Endothelial cell of umbilical vein (primary cell): ENCODE measurements around the gene MMP14. TPM values are rescaled to one million over a fixed set of nuclear protein-coding genes. Genes with fewer than 3 reads are reported as not detected.
"Not testable (repeated sequence)": the region's sequence is repeated elsewhere in the genome, so short reads cannot be mapped to it uniquely, and the experiment has no call there.

Experiments used
- BruUV-seq: library from RNA; stranded (reverse); fragments of 400-500 nt; replicated peaks from 2 replicates; lab custom pipeline; 2021; lab: Mats Ljungman, UMichigan
- CTCF ChIA-PET: fragments of 300-600, 350-600 bp; sonication (Branson Sonifier 250); formaldehyde crosslinking; loops from one replicate; lab custom pipeline; 2021; ENCODE audit warnings: antibody characterized with exemption, inconsistent platforms; lab: Charles Lee
- POLR2A ChIA-PET: fragments of 300-600, 350-600 bp; sonication (Branson Sonifier 250); formaldehyde crosslinking; loops from one replicate; lab custom pipeline; 2021; ENCODE audit warnings: antibody characterized with exemption, inconsistent platforms; lab: Charles Lee
- DNase-seq: peaks from one replicate; pipeline ENCODE4 v3.0.0-alpha.2; 2011; ENCODE audit warnings: low read depth, low spot score
- FAIRE-seq: peaks from 2 replicates; lab custom pipeline; 2011; peaks lifted over from hg19 to GRCh38; lab: Jason Lieb, UNC
- H2AFZ ChIP-seq: 2 replicates; pipeline ENCODE4 v1.6.0; 2012; ENCODE audit warnings: low read depth, low read length, control low read depth, inconsistent platforms
- H3K27ac ChIP-seq: 2 replicates; pipeline ENCODE4 v1.5.1; 2011; ENCODE audit warnings: low read depth, mild to moderate bottlenecking, control low read depth, low read length, moderate library complexity; ENCODE audit not compliant: insufficient read depth
- H3K27me3 ChIP-seq, 2 experiments: 2 replicates each; pipeline versions ENCODE4 v1.6.0 to v1.6.1; 2011; ENCODE audit warnings: low read length in 2 of 2, mixed read lengths in 1 of 2; ENCODE audit not compliant: control insufficient read depth in 2 of 2, insufficient read depth in 2 of 2
- H3K36me3 ChIP-seq, 2 experiments: 2 replicates in 1 of 2; 3 replicates in 1 of 2; pipeline ENCODE4 v1.5.1; 2011; ENCODE audit warnings: low read length in 2 of 2, mild to moderate bottlenecking in 1 of 2, moderate library complexity in 1 of 2; ENCODE audit not compliant: control insufficient read depth in 2 of 2, insufficient read depth in 2 of 2; ENCODE audit errors: extremely low read depth in 1 of 2
- H3K4me1 ChIP-seq: 3 replicates; pipeline ENCODE4 v1.5.1; 2011; ENCODE audit warnings: mild to moderate bottlenecking, low read length; ENCODE audit not compliant: control insufficient read depth, insufficient read depth; ENCODE audit errors: extremely low read depth
- H3K4me2 ChIP-seq: 2 replicates; pipeline ENCODE4 v1.6.1; 2011; ENCODE audit warnings: low read length, control low read depth, mixed read lengths; ENCODE audit not compliant: insufficient read depth
- H3K4me3 ChIP-seq, 3 experiments: fragments of 200-600 bp in 1 of 3; sonication (generic), shearing (Covaris generic) in 1 of 3; replicated peaks in 1 of 3; 2 replicates each; pipeline ENCODE4 v1.5.1; 2011 to 2016; ENCODE audit warnings: control low read depth in 3 of 3, low read length in 3 of 3, mild to moderate bottlenecking in 2 of 3, inconsistent platforms in 1 of 3, low read depth in 1 of 3, moderate library complexity in 1 of 3; ENCODE audit not compliant: insufficient read depth in 1 of 3
- H3K79me2 ChIP-seq: 2 replicates; pipeline ENCODE4 v1.6.0; 2012; ENCODE audit warnings: low read length, inconsistent platforms; ENCODE audit not compliant: control insufficient read depth, insufficient read depth
- H3K9ac ChIP-seq: replicated peaks from 2 replicates; pipeline ENCODE3; 2011; ENCODE audit warnings: low read length, control low read depth; ENCODE audit not compliant: insufficient read depth; ENCODE audit errors: extremely low read depth
- H3K9me1 ChIP-seq: replicated peaks from 3 replicates; pipeline ENCODE4 v1.6.0; 2011; ENCODE audit warnings: mild to moderate bottlenecking, low read length; ENCODE audit not compliant: control insufficient read depth, insufficient read depth; ENCODE audit errors: extremely low read depth
- H3K9me3 ChIP-seq: replicated peaks from 2 replicates; pipeline ENCODE4 v1.5.1; 2012; ENCODE audit warnings: low read length, inconsistent platforms; ENCODE audit not compliant: control insufficient read depth, insufficient read depth
- H4K20me1 ChIP-seq: replicated peaks from 2 replicates; pipeline ENCODE3; 2011; ENCODE audit warnings: mild to moderate bottlenecking, low read length; ENCODE audit not compliant: control insufficient read depth, insufficient read depth; ENCODE audit errors: extremely low read depth
- EZH2 ChIP-seq: IDR thresholded peaks from 2 replicates; pipeline ENCODE4 v1.6.1; 2012; ENCODE audit warnings: borderline replicate concordance, low read depth, mild to moderate bottlenecking, moderate library complexity, low read length, inconsistent platforms; ENCODE audit not compliant: severe bottlenecking
- FOS ChIP-seq: IDR thresholded peaks from 2 replicates; pipeline ENCODE4 v1.6.1; 2011; ENCODE audit warnings: mild to moderate bottlenecking, low read length, moderate library complexity, borderline replicate concordance; ENCODE audit not compliant: insufficient read depth
- GATA2 ChIP-seq: IDR thresholded peaks from 2 replicates; pipeline ENCODE4 v1.7.0; 2011; ENCODE audit warnings: low read depth, mild to moderate bottlenecking, moderate library complexity, mixed read lengths, low read length; ENCODE audit not compliant: insufficient read length, insufficient read depth
- JUN ChIP-seq: IDR thresholded peaks from 2 replicates; pipeline ENCODE4 v1.6.1; 2011; ENCODE audit warnings: borderline replicate concordance, low read depth; ENCODE audit not compliant: insufficient read length, insufficient read depth
- MYC ChIP-seq: IDR thresholded peaks from one replicate; pipeline ENCODE4 v1.6.1; 2011; ENCODE audit warnings: mild to moderate bottlenecking, low read depth, low read length
- POLR2A ChIP-seq: IDR thresholded peaks from 2 replicates; pipeline ENCODE4 v1.6.1; 2012; ENCODE audit warnings: low read depth, mild to moderate bottlenecking, control low read depth, low read length
- POLR2AphosphoS5 ChIP-seq: IDR thresholded peaks from 2 replicates; pipeline ENCODE4 v1.6.1; 2012; ENCODE audit warnings: low read depth, mild to moderate bottlenecking, control low read depth, low read length, moderate library complexity; ENCODE audit not compliant: insufficient read depth
- dilution Hi-C: fragments of 300-500 bp; cut with MboI; formaldehyde crosslinking; loops from one replicate; pipeline ENCODE4 v1.15.0; 2019; ENCODE audit warnings: low sequenced_read_pairs; ENCODE audit not compliant: extremely low pct_ligation_motif_present
- intact Hi-C: fragments of 100-400 bp; cut with micrococcal nuclease; formaldehyde crosslinking; loops from one replicate; pipeline ENCODE4 v1.10.0; 2022
- polyA plus RNA-seq, 4 experiments: library from polyadenylated mRNA; depleted of rRNA in 3 of 4; stranded (reverse) in 3 of 4; unstranded in 1 of 4; fragments of >200 nt; gene quantifications; 2 replicates each; pipeline versions ENCODE4 v1.2.1 to v1.2.3, GENCODE V29; 2011 to 2012; ENCODE audit warnings: missing spikeins in 1 of 4
- total RNA-seq: library from RNA; stranded (reverse); gene quantifications from 2 replicates; pipeline ENCODE4 v1.2.3, GENCODE V29; 2021
- TF ChIP-seq, protein P1 (sequence below), 2 donors: IDR thresholded peaks; 1 replicate in 1 of 2; 2 replicates in 1 of 2; pipeline ENCODE4 v1.5.1; 2011; ENCODE audit warnings: low read length in 2 of 2, mild to moderate bottlenecking in 2 of 2, moderate library complexity in 2 of 2, control low read depth in 1 of 2, inconsistent platforms in 1 of 2, low read depth in 1 of 2; ENCODE audit not compliant: insufficient read depth in 1 of 2; ENCODE audit errors: extremely low read depth in 1 of 2
- TF ChIP-seq, protein P2 (sequence below): IDR thresholded peaks from 2 replicates; pipeline ENCODE4 v1.6.1; 2011; ENCODE audit not compliant: insufficient read depth, insufficient read length

MMP14 gene
- total and polyA plus RNA-seq, 2 donors (not counting 3 experiments of a cell fraction or from before 2014, with no cell fraction given): 506 to 603 TPM

DNA sequence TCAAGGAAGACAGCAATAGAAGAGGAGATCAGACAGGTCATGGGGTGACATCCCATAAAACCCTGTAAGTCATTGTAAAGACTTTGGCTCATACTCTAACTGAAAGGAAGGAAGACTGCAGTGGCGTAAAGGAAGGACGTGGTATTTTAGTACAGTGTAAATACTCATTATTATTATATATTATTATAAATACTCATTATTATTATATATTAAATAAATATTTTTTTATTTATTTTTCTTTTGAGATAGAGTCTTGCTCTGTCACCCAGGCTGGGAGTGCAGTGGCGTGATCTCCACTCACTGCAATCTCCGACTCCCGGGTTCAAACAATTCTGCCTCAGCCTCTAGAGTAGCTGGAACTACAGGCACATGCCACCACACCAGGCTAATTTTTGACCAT, 20.0 kb downstream of the MMP14 start:
- Histone ChIP-seq H3K9ac (no peak overlapping the region), H3K4me1 (peaks cover 18% of the 10 kb centered on the region), H3K27ac (no peak overlapping the region), H2AFZ (no peak overlapping the region), H3K79me2 (no peaks in the 10 kb centered on the region), H3K4me3 (no peak overlapping the region), H4K20me1 (no peaks in the 10 kb centered on the region), H3K9me3 (no peaks in the 10 kb centered on the region), H3K4me2 (no peak overlapping the region), H3K9me1 (no peaks in the 10 kb centered on the region), H3K27me3 (no peaks in the 10 kb centered on the region), H3K36me3 (no peaks in the 10 kb centered on the region)
- intact Hi-C loops (loop anchor here (10.0 kb wide), 1 partner anchor 382 kb away; no protein-coding TSS in a partner anchor), dilution Hi-C loops (no loop called here)
- ChIA-PET POLR2A (no interaction called here), CTCF (interaction anchor here (1.9 to 10.2 kb wide), 5 partner anchors 21 to 285 kb away, joined by 9 to 313 read pairs (median 106); partner anchors contain the start of genes MMP14 and MRPL52)
- no peak for DNase-seq
- TF ChIP-seq, protein P1, sequence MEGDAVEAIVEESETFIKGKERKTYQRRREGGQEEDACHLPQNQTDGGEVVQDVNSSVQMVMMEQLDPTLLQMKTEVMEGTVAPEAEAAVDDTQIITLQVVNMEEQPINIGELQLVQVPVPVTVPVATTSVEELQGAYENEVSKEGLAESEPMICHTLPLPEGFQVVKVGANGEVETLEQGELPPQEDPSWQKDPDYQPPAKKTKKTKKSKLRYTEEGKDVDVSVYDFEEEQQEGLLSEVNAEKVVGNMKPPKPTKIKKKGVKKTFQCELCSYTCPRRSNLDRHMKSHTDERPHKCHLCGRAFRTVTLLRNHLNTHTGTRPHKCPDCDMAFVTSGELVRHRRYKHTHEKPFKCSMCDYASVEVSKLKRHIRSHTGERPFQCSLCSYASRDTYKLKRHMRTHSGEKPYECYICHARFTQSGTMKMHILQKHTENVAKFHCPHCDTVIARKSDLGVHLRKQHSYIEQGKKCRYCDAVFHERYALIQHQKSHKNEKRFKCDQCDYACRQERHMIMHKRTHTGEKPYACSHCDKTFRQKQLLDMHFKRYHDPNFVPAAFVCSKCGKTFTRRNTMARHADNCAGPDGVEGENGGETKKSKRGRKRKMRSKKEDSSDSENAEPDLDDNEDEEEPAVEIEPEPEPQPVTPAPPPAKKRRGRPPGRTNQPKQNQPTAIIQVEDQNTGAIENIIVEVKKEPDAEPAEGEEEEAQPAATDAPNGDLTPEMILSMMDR (IDR thresholded peaks at IDR 0.05; ENCODE audit: extremely low read depth in 1 of 2, insufficient read depth in 1 of 2, low read depth in 1 of 2, low read length in 2 of 2): no peak
- no peak for TF ChIP-seq POLR2A
- no peak for TF ChIP-seq FOS
- no peak for TF ChIP-seq JUN
- TF ChIP-seq, protein P2, sequence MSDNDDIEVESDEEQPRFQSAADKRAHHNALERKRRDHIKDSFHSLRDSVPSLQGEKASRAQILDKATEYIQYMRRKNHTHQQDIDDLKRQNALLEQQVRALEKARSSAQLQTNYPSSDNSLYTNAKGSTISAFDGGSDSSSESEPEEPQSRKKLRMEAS: no peak
- TF ChIP-seq GATA2: no peak
- no peak for TF ChIP-seq EZH2
- TF ChIP-seq POLR2AphosphoS5: no peak
- no peak for TF ChIP-seq MYC
- FAIRE-seq: no peak
- BruUV-seq: no TSS peak

DNA sequence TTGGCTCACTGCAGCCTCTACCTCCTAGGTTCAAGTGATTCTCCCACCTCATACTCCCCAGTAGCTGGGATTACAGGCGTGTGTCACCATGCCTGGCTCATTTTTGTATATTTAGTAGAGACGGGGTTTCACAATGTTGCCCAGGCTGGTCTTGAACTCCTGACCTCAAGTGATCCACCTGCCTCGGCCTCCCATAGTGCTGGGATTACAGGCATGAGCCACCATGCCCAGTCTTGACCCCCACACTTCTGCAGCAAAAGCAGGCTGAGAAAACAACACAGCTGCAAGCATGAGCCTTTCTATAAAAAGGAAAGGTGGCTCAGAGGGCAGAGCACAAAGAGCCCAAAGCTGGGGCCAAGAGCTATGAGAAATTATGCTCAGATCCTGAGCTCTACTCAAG, 24.0 kb downstream of the MMP14 start:
- H3K4me3 ChIP-seq, FAIRE-seq, H3K4me1 ChIP-seq, DNase-seq, H3K27me3 ChIP-seq, H3K36me3 ChIP-seq, H3K9ac ChIP-seq, H3K79me2 ChIP-seq, H2AFZ ChIP-seq, intact Hi-C loops, H3K27ac ChIP-seq, H3K9me3 ChIP-seq, H3K9me1 ChIP-seq, dilution Hi-C loops, BruUV-seq, H3K4me2 ChIP-seq, H4K20me1 ChIP-seq: not testable (repeated sequence)
- ChIA-PET POLR2A (interaction anchor here (0.7 kb wide), 1 partner anchor 298 kb away, joined by 5 read pairs; no protein-coding TSS in a partner anchor), CTCF (interaction anchor here (0.8 to 3.3 kb wide), 5 partner anchors 12 to 290 kb away, joined by 3 to 19 read pairs (median 4); partner anchors contain the start of gene LRP10)
